Measurements from ENCODE around the gene CDH26. TPM values are rescaled to one million over a fixed set of nuclear protein-coding genes. Genes with fewer than 3 reads are reported as not detected.

CDH26 gene
- total and polyA plus RNA-seq, 10 of the 15 experiments (the other 5 are each of a cell fraction or from before 2014, with no cell fraction given): 0.03 to 0.19 (median 0.08) TPM; not detected in 4

DNA sequence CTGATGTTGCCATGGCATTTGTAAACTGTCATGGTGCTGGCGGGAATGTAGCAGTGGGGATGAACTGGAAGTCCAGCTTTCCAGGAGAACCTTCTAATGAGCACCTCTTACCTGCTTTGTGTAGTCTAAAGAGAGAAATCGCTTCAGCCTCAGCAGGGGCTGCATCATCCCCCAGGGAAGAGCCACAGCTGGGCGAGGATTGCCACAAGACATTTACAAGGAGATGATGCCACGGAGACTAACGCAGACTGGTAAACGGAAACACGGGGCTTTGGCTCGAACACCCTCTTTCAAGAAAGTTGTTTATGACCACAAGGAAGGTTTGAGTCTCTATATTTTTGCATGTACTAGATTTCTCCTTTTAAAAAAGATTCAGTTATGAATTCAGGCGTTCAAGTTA lies 72.9 kb downstream of the CDH26 start (continued):
- TF ChIP-seq, protein P1, sequence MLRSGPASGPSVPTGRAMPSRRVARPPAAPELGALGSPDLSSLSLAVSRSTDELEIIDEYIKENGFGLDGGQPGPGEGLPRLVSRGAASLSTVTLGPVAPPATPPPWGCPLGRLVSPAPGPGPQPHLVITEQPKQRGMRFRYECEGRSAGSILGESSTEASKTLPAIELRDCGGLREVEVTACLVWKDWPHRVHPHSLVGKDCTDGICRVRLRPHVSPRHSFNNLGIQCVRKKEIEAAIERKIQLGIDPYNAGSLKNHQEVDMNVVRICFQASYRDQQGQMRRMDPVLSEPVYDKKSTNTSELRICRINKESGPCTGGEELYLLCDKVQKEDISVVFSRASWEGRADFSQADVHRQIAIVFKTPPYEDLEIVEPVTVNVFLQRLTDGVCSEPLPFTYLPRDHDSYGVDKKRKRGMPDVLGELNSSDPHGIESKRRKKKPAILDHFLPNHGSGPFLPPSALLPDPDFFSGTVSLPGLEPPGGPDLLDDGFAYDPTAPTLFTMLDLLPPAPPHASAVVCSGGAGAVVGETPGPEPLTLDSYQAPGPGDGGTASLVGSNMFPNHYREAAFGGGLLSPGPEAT (IDR thresholded peaks at IDR 0.05; ENCODE audit: low read depth): no peak
- TF ChIP-seq, protein P2, sequence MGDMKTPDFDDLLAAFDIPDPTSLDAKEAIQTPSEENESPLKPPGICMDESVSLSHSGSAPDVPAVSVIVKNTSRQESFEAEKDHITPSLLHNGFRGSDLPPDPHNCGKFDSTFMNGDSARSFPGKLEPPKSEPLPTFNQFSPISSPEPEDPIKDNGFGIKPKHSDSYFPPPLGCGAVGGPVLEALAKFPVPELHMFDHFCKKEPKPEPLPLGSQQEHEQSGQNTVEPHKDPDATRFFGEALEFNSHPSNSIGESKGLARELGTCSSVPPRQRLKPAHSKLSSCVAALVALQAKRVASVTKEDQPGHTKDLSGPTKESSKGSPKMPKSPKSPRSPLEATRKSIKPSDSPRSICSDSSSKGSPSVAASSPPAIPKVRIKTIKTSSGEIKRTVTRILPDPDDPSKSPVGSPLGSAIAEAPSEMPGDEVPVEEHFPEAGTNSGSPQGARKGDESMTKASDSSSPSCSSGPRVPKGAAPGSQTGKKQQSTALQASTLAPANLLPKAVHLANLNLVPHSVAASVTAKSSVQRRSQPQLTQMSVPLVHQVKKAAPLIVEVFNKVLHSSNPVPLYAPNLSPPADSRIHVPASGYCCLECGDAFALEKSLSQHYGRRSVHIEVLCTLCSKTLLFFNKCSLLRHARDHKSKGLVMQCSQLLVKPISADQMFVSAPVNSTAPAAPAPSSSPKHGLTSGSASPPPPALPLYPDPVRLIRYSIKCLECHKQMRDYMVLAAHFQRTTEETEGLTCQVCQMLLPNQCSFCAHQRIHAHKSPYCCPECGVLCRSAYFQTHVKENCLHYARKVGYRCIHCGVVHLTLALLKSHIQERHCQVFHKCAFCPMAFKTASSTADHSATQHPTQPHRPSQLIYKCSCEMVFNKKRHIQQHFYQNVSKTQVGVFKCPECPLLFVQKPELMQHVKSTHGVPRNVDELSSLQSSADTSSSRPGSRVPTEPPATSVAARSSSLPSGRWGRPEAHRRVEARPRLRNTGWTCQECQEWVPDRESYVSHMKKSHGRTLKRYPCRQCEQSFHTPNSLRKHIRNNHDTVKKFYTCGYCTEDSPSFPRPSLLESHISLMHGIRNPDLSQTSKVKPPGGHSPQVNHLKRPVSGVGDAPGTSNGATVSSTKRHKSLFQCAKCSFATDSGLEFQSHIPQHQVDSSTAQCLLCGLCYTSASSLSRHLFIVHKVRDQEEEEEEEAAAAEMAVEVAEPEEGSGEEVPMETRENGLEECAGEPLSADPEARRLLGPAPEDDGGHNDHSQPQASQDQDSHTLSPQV (IDR thresholded peaks at IDR 0.05): no peak
- TF ChIP-seq, protein P3, sequence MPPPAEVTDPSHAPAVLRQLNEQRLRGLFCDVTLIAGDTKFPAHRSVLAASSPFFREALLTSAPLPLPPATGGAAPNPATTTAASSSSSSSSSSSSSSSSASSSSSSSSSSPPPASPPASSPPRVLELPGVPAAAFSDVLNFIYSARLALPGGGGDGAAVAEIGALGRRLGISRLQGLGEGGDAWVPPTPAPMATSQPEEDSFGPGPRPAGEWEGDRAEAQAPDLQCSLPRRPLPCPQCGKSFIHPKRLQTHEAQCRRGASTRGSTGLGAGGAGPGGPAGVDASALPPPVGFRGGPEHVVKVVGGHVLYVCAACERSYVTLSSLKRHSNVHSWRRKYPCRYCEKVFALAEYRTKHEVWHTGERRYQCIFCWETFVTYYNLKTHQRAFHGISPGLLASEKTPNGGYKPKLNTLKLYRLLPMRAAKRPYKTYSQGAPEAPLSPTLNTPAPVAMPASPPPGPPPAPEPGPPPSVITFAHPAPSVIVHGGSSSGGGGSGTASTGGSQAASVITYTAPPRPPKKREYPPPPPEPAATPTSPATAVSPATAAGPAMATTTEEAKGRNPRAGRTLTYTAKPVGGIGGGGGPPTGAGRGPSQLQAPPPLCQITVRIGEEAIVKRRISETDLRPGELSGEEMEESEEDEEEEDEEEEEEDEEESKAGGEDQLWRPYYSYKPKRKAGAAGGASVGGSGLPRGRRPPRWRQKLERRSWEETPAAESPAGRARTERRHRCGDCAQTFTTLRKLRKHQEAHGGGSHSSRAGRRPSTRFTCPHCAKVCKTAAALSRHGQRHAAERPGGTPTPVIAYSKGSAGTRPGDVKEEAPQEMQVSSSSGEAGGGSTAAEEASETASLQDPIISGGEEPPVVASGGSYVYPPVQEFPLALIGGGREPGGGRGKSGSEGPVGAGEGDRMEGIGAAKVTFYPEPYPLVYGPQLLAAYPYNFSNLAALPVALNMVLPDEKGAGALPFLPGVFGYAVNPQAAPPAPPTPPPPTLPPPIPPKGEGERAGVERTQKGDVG (CRISPR knock-in tag; IDR thresholded peaks at IDR 0.05): no peak
- no peak for TF ChIP-seq BCL11A (IDR thresholded peaks at IDR 0.05; ENCODE audit: low read depth, low read length)
- no peak for TF ChIP-seq CREB1 (IDR thresholded peaks at IDR 0.05; ENCODE audit: low read depth)
- no peak for TF ChIP-seq NFYA (IDR thresholded peaks at IDR 0.05; ENCODE audit: borderline replicate concordance, low read depth, low read length)
- TF ChIP-seq GABPA (IDR thresholded peaks at IDR 0.05; ENCODE audit: low read depth): no peak
- no peak for TF ChIP-seq PAX5 (IDR thresholded peaks at IDR 0.05; ENCODE audit: borderline replicate concordance, low read depth, low read length)
- no peak for TF ChIP-seq CBFB (IDR thresholded peaks at IDR 0.05; ENCODE audit: low read depth)
- TF ChIP-seq JUNB (IDR thresholded peaks at IDR 0.05): no peak
- no peak for TF ChIP-seq RAD51 (IDR thresholded peaks at IDR 0.05)
